ENCODE results near the gene SYNJ2. TPM values are rescaled to one million over a fixed set of nuclear protein-coding genes. Genes with fewer than 3 reads are reported as not detected.

Gene SYNJ2
- total RNA-seq, 1 donor from 2014 or later, result 31.8 TPM

DNA sequence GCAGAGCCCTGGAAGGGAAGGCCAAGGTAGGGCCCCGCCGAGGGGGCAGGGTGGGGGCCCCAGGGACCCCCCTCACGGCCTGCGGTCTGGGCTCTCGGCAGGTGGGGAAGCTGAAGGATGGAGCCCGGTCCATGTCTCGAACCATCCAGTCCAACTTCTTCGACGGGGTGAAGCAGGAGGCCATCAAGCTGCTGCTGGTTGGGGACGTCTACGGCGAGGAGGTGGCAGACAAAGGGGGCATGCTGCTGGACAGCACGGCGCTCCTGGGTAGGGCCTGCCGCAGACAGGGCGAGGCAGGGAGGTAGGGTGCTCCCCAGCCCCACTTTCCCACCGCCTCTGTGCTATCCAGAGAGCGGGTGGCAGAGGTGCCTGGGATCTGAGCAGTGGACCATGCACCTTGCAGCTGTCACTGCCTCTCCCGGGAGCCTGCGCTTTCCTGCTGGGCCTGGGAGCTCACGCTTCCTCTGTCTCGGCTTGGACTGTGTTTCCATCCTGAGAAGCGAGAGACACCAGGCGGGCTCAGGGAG is 83.1 kb downstream of the SYNJ2 start:
- Mint-ChIP-seq H3K4me3 (ENCODE audit: unreplicated experiment) (no peak overlapping the region), H3K27ac (ENCODE audit: unreplicated experiment) (no peak overlapping the region), H3K36me3 (ENCODE audit: low read depth, unreplicated experiment) (peaks cover 36% of the 10 kb centered on the region), H3K4me1 (ENCODE audit: low read depth, unreplicated experiment) (peaks cover 23% of the 10 kb centered on the region), H3K27me3 (ENCODE audit: low read depth, unreplicated experiment) (no peaks in the 10 kb centered on the region), H3K9me3 (ENCODE audit: unreplicated experiment) (no peaks in the 10 kb centered on the region)
- no peak for TF ChIP-seq EZH2 (IDR thresholded peaks at IDR 0.05; ENCODE audit: insufficient read depth, low read length)
- Histone ChIP-seq H4K20me1 (ENCODE audit: insufficient read depth, low read length) (no peaks in the 10 kb centered on the region), H3K4me3 (ENCODE audit: insufficient read depth, low read depth, low read length) (no peak overlapping the region), H3K36me3 (ENCODE audit: insufficient read depth, low read length) (peaks cover 33% of the 10 kb centered on the region), H3K4me1 (ENCODE audit: insufficient read depth, low read length) (peaks cover 46% of the 10 kb centered on the region), H3K27ac (ENCODE audit: low read depth, low read length) (no peak overlapping the region), H3K79me2 (ENCODE audit: insufficient read depth, low read length) (peaks cover 27% of the 10 kb centered on the region), H3K27me3 (ENCODE audit: insufficient read depth, low read length) (no peaks in the 10 kb centered on the region), H3K9ac (ENCODE audit: low read length) (no peak overlapping the region), H3K9me3 (ENCODE audit: insufficient read depth, low read depth, low read length) (no peaks in the 10 kb centered on the region), H2AFZ (ENCODE audit: low read depth, low read length) (no peak overlapping the region), H3K4me2 (ENCODE audit: low read length) (no peak overlapping the region)
- FAIRE-seq (no peak), DNase-seq (ENCODE audit: low read depth) (no peak)

DNA sequence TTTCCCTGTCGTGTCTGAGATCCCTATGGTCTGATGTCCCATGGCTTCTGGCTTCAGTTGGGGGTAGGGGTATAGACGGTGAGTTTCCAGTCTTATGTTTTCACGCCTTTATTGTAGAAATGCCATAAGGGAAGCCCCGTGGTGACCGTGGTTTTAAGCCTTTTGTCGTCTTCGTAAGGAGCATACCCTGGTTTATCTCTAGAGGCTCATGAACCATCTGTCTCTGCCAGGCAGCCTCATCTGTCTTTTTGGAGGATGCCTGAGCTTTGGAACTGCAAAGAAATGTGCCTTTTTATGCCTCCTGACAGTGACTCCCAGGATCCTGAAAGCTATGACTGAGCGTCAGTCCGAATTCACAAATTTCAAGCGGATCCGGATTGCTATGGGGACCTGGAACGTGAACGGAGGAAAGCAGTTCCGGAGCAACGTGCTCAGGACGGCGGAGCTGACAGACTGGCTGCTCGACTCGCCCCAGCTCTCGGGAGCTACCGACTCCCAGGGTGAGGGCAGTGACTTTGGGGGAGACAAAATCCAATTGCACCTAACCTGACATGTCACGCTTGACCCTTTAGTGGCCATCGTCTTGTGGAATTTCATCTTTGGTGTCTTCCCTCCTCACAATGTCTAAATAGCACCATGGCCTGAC is 84.6 kb downstream of the SYNJ2 start:
- TF ChIP-seq, protein P1, sequence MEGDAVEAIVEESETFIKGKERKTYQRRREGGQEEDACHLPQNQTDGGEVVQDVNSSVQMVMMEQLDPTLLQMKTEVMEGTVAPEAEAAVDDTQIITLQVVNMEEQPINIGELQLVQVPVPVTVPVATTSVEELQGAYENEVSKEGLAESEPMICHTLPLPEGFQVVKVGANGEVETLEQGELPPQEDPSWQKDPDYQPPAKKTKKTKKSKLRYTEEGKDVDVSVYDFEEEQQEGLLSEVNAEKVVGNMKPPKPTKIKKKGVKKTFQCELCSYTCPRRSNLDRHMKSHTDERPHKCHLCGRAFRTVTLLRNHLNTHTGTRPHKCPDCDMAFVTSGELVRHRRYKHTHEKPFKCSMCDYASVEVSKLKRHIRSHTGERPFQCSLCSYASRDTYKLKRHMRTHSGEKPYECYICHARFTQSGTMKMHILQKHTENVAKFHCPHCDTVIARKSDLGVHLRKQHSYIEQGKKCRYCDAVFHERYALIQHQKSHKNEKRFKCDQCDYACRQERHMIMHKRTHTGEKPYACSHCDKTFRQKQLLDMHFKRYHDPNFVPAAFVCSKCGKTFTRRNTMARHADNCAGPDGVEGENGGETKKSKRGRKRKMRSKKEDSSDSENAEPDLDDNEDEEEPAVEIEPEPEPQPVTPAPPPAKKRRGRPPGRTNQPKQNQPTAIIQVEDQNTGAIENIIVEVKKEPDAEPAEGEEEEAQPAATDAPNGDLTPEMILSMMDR (IDR thresholded peaks at IDR 0.05; ENCODE audit: insufficient read depth, low read depth, low read length), result no peak
- no peak for TF ChIP-seq EZH2 (IDR thresholded peaks at IDR 0.05; ENCODE audit: insufficient read depth, low read length)
- peaks cover 41% of the 10 kb centered on the region for H3K36me3 ChIP-seq (ENCODE audit: insufficient read depth, low read length)
- H3K9ac ChIP-seq (ENCODE audit: low read length), result no peak overlapping the region
- FAIRE-seq, result no peak
- no peaks in the 10 kb centered on the region for H3K27me3 ChIP-seq (ENCODE audit: insufficient read depth, low read length)
- no peak overlapping the region for H3K4me3 ChIP-seq (ENCODE audit: insufficient read depth, low read depth, low read length)
- Mint-ChIP-seq H3K4me3 (ENCODE audit: unreplicated experiment) (no peak overlapping the region), H3K27me3 (ENCODE audit: low read depth, unreplicated experiment) (no peaks in the 10 kb centered on the region), H3K9me3 (ENCODE audit: unreplicated experiment) (no peaks in the 10 kb centered on the region), H3K27ac (ENCODE audit: unreplicated experiment) (no peak overlapping the region), H3K4me1 (ENCODE audit: low read depth, unreplicated experiment) (peaks cover 25% of the 10 kb centered on the region), H3K36me3 (ENCODE audit: low read depth, unreplicated experiment) (peaks cover 38% of the 10 kb centered on the region)
- DNase-seq (ENCODE audit: low read depth), result no peak
- H3K79me2 ChIP-seq (ENCODE audit: insufficient read depth, low read length), result peaks cover 34% of the 10 kb centered on the region
- no peak overlapping the region for H3K27ac ChIP-seq (ENCODE audit: low read depth, low read length)
- H2AFZ ChIP-seq (ENCODE audit: low read depth, low read length), result no peak overlapping the region
- no peaks in the 10 kb centered on the region for H4K20me1 ChIP-seq (ENCODE audit: insufficient read depth, low read length)
- H3K9me3 ChIP-seq (ENCODE audit: insufficient read depth, low read depth, low read length), result no peaks in the 10 kb centered on the region
- no peak overlapping the region for H3K4me2 ChIP-seq (ENCODE audit: low read length)
- peaks cover 40% of the 10 kb centered on the region for H3K4me1 ChIP-seq (ENCODE audit: insufficient read depth, low read length)

DNA sequence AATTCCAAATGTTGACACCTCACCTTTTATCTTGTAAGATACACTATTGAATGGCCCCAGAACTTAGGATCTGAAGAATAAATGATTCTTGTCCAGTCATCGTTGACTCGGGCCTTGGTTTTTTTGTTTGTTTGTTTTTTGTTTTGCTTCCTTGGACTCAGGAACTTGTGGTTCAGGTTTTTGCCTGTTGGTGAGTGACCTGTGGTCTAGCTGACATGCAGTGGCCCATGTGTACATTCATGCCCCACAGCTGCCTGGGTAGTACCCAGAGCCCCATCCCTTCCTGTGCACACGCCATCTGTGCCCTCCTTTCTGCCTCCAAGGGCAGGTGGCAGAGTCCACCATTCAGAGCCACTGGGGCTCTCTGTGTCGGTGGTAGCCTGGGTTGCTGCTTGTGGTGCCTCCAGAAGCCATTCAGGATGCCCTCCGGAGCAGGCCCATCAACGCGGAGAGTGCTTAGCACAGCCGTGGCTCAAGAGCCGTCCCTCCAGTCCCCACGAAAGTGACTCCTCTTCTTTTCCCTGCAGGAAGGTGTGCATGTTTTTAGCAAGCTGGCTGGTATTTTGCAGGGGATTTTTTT is 85.9 kb downstream of the SYNJ2 start:
- DNase-seq (ENCODE audit: low read depth), result no peak
- peaks cover 35% of the 10 kb centered on the region for H3K79me2 ChIP-seq (ENCODE audit: insufficient read depth, low read length)
- H3K9me3 ChIP-seq (ENCODE audit: insufficient read depth, low read depth, low read length), result no peaks in the 10 kb centered on the region
- no peak overlapping the region for H3K9ac ChIP-seq (ENCODE audit: low read length)
- H3K4me3 ChIP-seq (ENCODE audit: insufficient read depth, low read depth, low read length), result no peak overlapping the region
- H3K4me2 ChIP-seq (ENCODE audit: low read length), result no peak overlapping the region
- H2AFZ ChIP-seq (ENCODE audit: low read depth, low read length), result no peak overlapping the region
- peaks cover 23% of the 10 kb centered on the region for H3K4me1 Mint-ChIP-seq (ENCODE audit: low read depth, unreplicated experiment)
- peaks cover 51% of the 10 kb centered on the region for H3K36me3 ChIP-seq (ENCODE audit: insufficient read depth, low read length)
- H3K27me3 Mint-ChIP-seq (ENCODE audit: low read depth, unreplicated experiment), result no peaks in the 10 kb centered on the region
- peaks cover 34% of the 10 kb centered on the region for H3K36me3 Mint-ChIP-seq (ENCODE audit: low read depth, unreplicated experiment)
- H3K9me3 Mint-ChIP-seq (ENCODE audit: unreplicated experiment), result no peaks in the 10 kb centered on the region
- no peaks in the 10 kb centered on the region for H4K20me1 ChIP-seq (ENCODE audit: insufficient read depth, low read length)
- TF ChIP-seq, protein P1 (IDR thresholded peaks at IDR 0.05; ENCODE audit: insufficient read depth, low read depth, low read length), result no peak
- no peak for TF ChIP-seq EZH2 (IDR thresholded peaks at IDR 0.05; ENCODE audit: insufficient read depth, low read length)
- H3K27ac Mint-ChIP-seq (ENCODE audit: unreplicated experiment), result no peak overlapping the region
- peaks cover 39% of the 10 kb centered on the region for H3K4me1 ChIP-seq (ENCODE audit: insufficient read depth, low read length)
- H3K27ac ChIP-seq (ENCODE audit: low read depth, low read length), result peak overlapping the region; percentile 97
- no peaks in the 10 kb centered on the region for H3K27me3 ChIP-seq (ENCODE audit: insufficient read depth, low read length)
- no peak for FAIRE-seq
- no peak overlapping the region for H3K4me3 Mint-ChIP-seq (ENCODE audit: unreplicated experiment)

All from astrocyte (in vitro differentiated cells and primary cell).